ENCODE data around the gene RBBP8NL. TPM values are rescaled to one million over a fixed set of nuclear protein-coding genes. Genes with fewer than 3 reads are reported as not detected.

The RBBP8NL gene
- total and polyA plus RNA-seq, 9 of the 15 experiments (the other 6 are each of a cell fraction or from before 2014, with no cell fraction given): not detected

DNA sequence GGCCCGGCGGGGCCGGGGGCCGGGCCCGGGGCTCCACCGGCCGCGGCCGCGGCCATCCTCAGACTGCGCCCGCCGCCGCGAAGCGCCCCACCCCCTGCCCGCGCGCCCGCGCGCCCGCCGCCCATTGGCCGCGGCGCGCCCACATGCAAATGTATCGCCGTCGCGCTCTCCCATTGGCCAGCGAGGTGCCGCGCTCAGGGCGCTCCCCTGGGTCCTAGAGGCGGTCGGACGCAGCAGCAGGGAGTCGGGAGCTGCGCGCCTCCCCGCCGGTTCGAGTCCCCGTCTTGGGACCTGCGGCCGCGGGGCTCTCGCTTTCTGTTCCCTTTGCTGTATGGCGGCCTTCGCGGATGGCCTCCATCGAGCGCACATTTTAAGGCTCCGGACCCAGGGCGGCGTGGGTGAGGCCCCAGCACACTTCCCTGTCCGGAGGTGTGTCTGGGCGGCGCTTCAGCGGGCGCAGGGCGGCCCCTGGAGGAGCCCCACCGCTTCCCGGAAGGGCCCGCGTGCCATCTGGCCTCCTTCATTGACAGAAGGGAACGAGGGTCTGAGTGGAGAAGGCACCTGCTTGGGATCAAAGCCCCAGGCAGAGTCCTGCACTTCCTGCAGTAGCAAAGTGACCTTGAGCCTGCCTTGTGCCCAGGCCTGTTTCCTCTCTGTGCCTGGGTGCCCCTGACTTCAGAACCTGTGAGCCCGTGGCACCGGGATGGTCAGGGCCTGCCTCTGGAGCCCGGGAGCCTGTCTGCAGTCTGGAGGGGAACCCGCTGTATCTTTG is 19.9 kb downstream of the RBBP8NL start, which contains the start of gene CABLES2 (continued):
- TF ChIP-seq MBD1 (CRISPR knock-in tag; IDR thresholded peaks at IDR 0.05) (no peak), ZNF212 (CRISPR knock-in tag; IDR thresholded peaks at IDR 0.05) (no peak), SMAD2 (IDR thresholded peaks at IDR 0.05; ENCODE audit: low read depth, low read length) (no peak), PHF20 (IDR thresholded peaks at IDR 0.05; ENCODE audit: partially characterized antibody) (peak; percentile 82), POLR3A (IDR thresholded peaks at IDR 0.05; ENCODE audit: borderline replicate concordance, extremely low read depth, insufficient read depth, insufficient read length) (no peak), ATF2 (CRISPR knock-in tag; IDR thresholded peaks at IDR 0.05) (no peak), BDP1 (IDR thresholded peaks at IDR 0.05; ENCODE audit: insufficient read depth, insufficient read length) (no peak), HMG20A (CRISPR knock-in tag; conservative IDR thresholded peaks at IDR 0.05) (no peak), KDM4B (IDR thresholded peaks at IDR 0.05; ENCODE audit: borderline replicate concordance in 2 of 2, low read depth in 1 of 2) (peak in 1 of 2 experiments; percentile 37; a peak in 1 of 4 replicates), MCM5 (IDR thresholded peaks at IDR 0.05; ENCODE audit: low read depth) (no peak), KLF6 (CRISPR knock-in tag; IDR thresholded peaks at IDR 0.05; ENCODE audit: borderline replicate concordance) (no peak), ZNF77 (CRISPR knock-in tag; IDR thresholded peaks at IDR 0.05) (no peak), SMARCE1 (IDR thresholded peaks at IDR 0.05) (peak; percentile 75), ZHX1 (conservative IDR thresholded peaks at IDR 0.05; ENCODE audit: low read length) (0 out of 2 replicates have a peak, but pooled peaks have one; percentile 3), RHOXF2B (CRISPR knock-in tag; conservative IDR thresholded peaks at IDR 0.05) (no peak), MED1 (CRISPR knock-in tag; IDR thresholded peaks at IDR 0.05; ENCODE audit: borderline replicate concordance) (no peak)
- TF ChIP-seq, protein P1, sequence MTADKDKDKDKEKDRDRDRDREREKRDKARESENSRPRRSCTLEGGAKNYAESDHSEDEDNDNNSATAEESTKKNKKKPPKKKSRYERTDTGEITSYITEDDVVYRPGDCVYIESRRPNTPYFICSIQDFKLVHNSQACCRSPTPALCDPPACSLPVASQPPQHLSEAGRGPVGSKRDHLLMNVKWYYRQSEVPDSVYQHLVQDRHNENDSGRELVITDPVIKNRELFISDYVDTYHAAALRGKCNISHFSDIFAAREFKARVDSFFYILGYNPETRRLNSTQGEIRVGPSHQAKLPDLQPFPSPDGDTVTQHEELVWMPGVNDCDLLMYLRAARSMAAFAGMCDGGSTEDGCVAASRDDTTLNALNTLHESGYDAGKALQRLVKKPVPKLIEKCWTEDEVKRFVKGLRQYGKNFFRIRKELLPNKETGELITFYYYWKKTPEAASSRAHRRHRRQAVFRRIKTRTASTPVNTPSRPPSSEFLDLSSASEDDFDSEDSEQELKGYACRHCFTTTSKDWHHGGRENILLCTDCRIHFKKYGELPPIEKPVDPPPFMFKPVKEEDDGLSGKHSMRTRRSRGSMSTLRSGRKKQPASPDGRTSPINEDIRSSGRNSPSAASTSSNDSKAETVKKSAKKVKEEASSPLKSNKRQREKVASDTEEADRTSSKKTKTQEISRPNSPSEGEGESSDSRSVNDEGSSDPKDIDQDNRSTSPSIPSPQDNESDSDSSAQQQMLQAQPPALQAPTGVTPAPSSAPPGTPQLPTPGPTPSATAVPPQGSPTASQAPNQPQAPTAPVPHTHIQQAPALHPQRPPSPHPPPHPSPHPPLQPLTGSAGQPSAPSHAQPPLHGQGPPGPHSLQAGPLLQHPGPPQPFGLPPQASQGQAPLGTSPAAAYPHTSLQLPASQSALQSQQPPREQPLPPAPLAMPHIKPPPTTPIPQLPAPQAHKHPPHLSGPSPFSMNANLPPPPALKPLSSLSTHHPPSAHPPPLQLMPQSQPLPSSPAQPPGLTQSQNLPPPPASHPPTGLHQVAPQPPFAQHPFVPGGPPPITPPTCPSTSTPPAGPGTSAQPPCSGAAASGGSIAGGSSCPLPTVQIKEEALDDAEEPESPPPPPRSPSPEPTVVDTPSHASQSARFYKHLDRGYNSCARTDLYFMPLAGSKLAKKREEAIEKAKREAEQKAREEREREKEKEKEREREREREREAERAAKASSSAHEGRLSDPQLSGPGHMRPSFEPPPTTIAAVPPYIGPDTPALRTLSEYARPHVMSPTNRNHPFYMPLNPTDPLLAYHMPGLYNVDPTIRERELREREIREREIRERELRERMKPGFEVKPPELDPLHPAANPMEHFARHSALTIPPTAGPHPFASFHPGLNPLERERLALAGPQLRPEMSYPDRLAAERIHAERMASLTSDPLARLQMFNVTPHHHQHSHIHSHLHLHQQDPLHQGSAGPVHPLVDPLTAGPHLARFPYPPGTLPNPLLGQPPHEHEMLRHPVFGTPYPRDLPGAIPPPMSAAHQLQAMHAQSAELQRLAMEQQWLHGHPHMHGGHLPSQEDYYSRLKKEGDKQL (CRISPR knock-in tag; IDR thresholded peaks at IDR 0.05; ENCODE audit: borderline replicate concordance): no peak

Data from K562 (cell line).